HUES6 (cell line): ENCODE measurements around the gene HDGFL3.
"Not testable (repeated sequence)": the region's sequence is repeated elsewhere in the genome, so short reads cannot be mapped to it uniquely, and the experiment has no call there.

Experiments
- H3K27ac ChIP-seq: 2 replicates; pipeline ENCODE4 v1.7.0; 2013; ENCODE audit warnings: low read depth, mild to moderate bottlenecking, low read length, inconsistent platforms
- H3K27me3 ChIP-seq: 2 replicates; pipeline ENCODE4 v1.6.1; 2013; ENCODE audit warnings: low read length; ENCODE audit not compliant: control insufficient read depth, insufficient read depth
- H3K36me3 ChIP-seq: 2 replicates; pipeline ENCODE4 v1.6.1; 2013; ENCODE audit warnings: low read length; ENCODE audit not compliant: control insufficient read depth, insufficient read depth
- H3K4me1 ChIP-seq: 2 replicates; pipeline ENCODE4 v1.6.1; 2013; ENCODE audit warnings: low read length; ENCODE audit not compliant: control insufficient read depth, insufficient read depth
- H3K4me3 ChIP-seq: 2 replicates; pipeline ENCODE4 v1.5.1; 2013; ENCODE audit warnings: low read depth, low read length
- H3K9ac ChIP-seq: one replicate; pipeline ENCODE4 v1.6.1; 2013; ENCODE audit warnings: mild to moderate bottlenecking, low read length
- H3K9me3 ChIP-seq: 2 replicates; pipeline ENCODE4 v1.6.1; 2013; ENCODE audit warnings: low read depth, low read length; ENCODE audit not compliant: control insufficient read depth, insufficient read depth

HDGFL3 gene

DNA sequence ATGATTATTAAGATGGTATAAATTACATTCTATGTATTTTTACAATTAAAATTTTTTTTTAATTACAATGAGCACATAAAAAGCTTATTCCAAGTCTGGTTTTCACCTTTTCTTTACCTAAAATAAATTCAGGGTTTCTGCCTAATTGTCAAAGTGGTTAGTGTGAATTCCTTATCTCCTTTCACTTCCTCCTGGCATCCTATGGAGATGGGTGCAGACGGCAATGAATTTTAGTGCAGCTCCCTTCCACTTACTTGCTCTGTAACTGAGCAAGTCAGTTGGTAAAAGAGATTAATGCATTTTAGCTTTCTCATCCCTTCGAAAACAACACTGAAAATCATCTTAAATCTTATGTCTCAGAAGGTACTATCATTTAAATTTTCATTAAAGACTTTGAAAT, 13.1 kb downstream of the HDGFL3 start:
- no peaks in the 10 kb centered on the region for H3K36me3 ChIP-seq
- H3K4me3 ChIP-seq = no peak overlapping the region
- no peak overlapping the region for H3K27ac ChIP-seq
- no peaks in the 10 kb centered on the region for H3K27me3 ChIP-seq
- H3K9ac ChIP-seq = no peak overlapping the region
- H3K9me3 ChIP-seq = no peaks in the 10 kb centered on the region
- H3K4me1 ChIP-seq = peaks cover 32% of the 10 kb centered on the region

DNA sequence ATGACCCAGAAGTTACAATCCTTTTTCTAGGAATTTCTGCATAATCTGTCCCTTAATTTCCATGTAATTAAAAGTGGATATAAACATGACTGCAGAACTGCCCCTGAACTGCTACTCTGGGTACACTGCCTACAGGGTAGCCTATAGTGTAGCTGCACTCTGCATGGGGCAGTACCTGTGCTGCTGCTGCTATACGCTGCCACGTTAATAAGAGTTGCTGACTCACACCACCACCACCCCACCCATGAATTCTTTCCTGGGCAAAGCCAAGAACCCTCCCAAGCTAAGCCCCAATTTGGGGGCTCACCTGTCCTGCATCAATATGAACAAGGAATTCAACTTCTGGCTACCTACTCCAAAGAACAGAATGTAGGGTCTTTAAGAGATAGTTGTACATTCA, 13.9 kb downstream of the HDGFL3 start:
- Histone ChIP-seq H3K27ac (no peak overlapping the region), H3K4me3 (no peak overlapping the region), H3K9me3 (no peaks in the 10 kb centered on the region), H3K36me3 (no peaks in the 10 kb centered on the region), H3K9ac (no peak overlapping the region), H3K27me3 (no peaks in the 10 kb centered on the region), H3K4me1 (peaks cover 32% of the 10 kb centered on the region)

DNA sequence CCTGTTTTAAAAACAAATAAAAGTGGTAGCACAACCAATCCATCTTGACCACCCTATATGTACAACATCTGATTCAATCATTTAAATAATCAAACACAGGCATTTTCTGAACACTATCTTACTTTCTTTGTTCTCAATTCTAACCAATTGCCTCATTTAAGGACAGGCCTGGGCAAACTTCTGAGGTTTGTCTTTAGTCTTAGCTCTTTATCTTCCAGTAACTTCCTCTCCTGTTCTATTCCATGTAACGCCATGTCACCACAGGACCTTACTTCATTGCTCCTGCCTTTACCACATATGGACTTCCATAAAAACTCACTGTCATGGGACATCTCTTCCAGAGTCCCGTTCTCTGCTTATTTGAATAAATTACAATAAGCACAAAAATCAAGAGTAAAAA, 14.9 kb downstream of the HDGFL3 start:
- Histone ChIP-seq H3K9ac (no peak overlapping the region), H3K4me3 (no peak overlapping the region), H3K9me3 (no peaks in the 10 kb centered on the region), H3K27ac (peak overlapping the region; percentile 39; the same call in 1 of the 2 replicates), H3K4me1 (peaks cover 32% of the 10 kb centered on the region), H3K27me3 (no peaks in the 10 kb centered on the region), H3K36me3 (no peaks in the 10 kb centered on the region)

DNA sequence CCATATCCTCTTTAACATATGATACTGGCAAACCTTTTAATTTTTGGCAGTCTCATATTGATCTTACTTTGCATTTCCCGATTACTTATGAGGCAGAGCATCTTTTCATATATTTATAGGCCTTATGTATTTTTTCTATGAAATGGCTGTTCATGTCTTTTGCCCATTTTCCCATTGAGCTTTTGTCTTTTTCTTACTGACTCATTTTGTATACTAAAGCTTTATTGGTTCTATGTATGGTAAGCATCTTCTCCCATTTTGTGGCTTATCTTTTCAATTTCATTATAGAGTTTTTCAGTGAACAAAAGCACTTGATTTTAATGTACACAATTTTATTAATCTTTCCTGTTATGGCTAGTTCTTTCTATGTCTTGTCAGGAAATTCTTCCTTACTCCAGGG, 17.2 kb downstream of the HDGFL3 start:
- no peaks in the 10 kb centered on the region for H3K27me3 ChIP-seq
- H3K36me3 ChIP-seq = no peaks in the 10 kb centered on the region
- no peak overlapping the region for H3K27ac ChIP-seq
- H3K9me3 ChIP-seq = no peaks in the 10 kb centered on the region
- H3K9ac ChIP-seq = no peak overlapping the region
- no peak overlapping the region for H3K4me3 ChIP-seq
- H3K4me1 ChIP-seq = peaks cover 29% of the 10 kb centered on the region

DNA sequence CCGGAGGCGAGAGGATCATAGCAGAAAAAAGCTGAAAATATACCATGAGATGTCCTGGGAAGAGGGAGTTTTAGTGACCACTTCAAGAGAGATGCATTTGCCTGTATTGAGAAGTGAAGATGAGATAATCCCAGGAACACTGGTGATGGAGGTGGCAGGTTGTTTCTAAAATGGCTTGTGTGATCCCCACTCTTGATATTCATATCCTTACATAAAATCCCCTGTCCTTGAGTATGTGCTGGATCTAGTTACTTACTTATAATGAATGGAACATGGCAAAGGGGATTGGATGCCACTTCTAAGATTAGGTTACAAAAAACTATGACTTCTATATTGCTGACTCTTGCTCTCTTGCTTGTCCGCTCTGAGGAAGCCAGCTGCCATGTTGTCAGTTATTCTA, 22.1 kb downstream of the HDGFL3 start:
- no peaks in the 10 kb centered on the region for H3K36me3 ChIP-seq
- H3K27ac ChIP-seq = no peak overlapping the region
- no peaks in the 10 kb centered on the region for H3K9me3 ChIP-seq
- no peak overlapping the region for H3K9ac ChIP-seq
- H3K4me1 ChIP-seq = no peaks in the 10 kb centered on the region
- H3K4me3 ChIP-seq = no peak overlapping the region
- no peaks in the 10 kb centered on the region for H3K27me3 ChIP-seq

DNA sequence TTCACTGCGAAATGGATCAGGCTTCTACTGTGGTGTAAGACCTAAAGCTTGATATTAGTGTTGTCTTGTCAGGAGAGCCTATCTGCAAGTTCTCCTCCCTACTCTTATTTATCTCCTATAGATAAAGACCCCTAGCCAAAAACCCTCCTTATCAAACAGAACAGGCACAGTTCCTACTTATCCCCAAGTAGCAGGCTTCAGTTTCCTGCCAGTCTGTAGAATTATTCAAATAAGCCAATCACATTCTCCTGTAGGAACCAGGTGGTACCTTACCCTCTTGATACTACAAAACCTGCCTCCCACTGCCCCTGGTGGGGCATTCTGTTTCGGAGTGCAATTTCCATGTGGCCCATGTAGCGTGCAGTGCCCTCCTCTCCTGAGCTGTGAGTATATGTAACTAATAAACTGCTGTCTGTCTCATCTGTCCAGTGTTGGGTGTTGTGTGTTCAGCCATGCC, 28.7 kb downstream of the HDGFL3 start:
- Histone ChIP-seq H3K9me3 (no peaks in the 10 kb centered on the region), H3K9ac (no peak overlapping the region), H3K4me1 (peaks cover 9% of the 10 kb centered on the region), H3K4me3 (no peak overlapping the region), H3K27ac (no peak overlapping the region), H3K27me3 (no peaks in the 10 kb centered on the region), H3K36me3 (no peaks in the 10 kb centered on the region)

DNA sequence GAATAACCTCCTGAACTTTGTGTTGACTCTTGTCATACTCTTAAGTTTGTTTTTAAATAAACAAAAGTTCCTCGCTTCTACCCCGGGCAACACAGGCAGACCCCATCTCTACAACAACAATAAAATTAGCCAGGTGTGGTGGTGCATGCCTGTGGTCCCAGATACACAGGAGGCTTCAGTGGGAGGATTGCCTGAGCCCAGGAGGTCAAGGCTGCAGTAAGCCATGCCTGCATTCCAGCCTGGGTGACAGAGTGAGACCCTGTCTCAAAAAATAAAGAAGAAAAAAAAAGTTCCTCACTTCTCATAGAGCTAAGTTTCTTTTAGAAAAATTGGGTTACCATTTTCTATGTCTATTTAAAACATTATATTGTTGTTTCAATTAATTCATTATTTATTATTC, 29.2 kb downstream of the HDGFL3 start:
- no peaks in the 10 kb centered on the region for H3K27me3 ChIP-seq
- H3K4me3 ChIP-seq = no peak overlapping the region
- no peaks in the 10 kb centered on the region for H3K36me3 ChIP-seq
- no peak overlapping the region for H3K27ac ChIP-seq
- H3K4me1 ChIP-seq = peaks cover 9% of the 10 kb centered on the region
- no peaks in the 10 kb centered on the region for H3K9me3 ChIP-seq
- no peak overlapping the region for H3K9ac ChIP-seq

DNA sequence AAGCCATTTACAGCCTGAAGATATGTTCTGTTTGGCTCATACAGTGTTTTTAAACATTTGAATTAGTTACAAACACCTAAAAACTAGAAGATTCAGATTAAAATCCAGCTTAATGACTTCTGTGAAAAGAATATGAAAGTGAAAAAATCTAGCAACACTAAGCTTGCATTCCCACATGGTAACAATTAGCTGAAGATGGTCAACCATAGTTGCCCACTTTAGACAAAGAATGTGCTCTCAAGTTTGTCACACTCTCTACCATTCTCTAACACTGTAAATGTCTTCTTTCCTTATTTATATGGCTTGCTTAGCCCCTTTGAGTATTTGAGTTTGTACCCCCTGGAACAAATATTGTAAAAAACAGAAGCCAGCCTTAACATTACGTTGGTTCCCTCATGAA, 32.7 kb downstream of the HDGFL3 start:
- Histone ChIP-seq H3K27ac (no peak overlapping the region), H3K27me3 (no peaks in the 10 kb centered on the region), H3K4me3 (no peak overlapping the region), H3K36me3 (peaks cover 3% of the 10 kb centered on the region; the same call in 1 of the 2 replicates), H3K9ac (no peak overlapping the region), H3K4me1 (peaks cover 9% of the 10 kb centered on the region), H3K9me3 (peaks cover 2% of the 10 kb centered on the region; the same call in 1 of the 2 replicates)

DNA sequence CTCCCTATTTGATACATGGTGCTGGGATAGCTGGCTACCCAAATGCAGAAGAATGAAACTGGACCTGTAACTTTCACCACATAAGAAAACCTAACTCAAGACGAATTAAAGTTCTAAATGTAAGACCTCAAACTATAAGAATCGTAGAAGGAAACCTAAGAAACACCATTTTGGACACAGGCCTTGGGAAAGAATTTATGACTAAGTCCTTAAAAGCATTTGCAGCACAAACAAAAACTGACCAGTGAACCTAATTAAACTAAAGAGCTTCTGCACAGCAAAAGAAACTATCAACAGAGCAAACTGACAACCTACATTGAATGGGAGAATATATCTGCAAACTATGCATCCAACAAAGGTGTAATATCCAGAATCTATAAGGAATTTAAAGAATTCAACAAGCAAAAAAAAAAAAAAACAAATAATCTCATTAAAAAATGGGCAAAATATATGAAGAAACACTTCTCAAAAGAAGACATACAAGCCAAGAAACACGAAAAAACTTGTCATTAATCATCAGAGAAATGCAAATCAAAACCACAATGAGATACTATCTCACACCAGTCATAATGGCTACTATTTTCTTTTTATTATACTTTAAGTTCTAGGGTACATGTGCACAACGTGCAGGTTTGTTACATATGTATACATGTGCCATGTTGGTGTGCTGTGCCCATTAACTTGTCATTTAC, 37.0 kb downstream of the HDGFL3 start:
- no peak overlapping the region for H3K4me3 ChIP-seq
- H3K36me3 ChIP-seq = peaks cover 3% of the 10 kb centered on the region; the same call in 1 of the 2 replicates
- H3K27ac ChIP-seq = no peak overlapping the region
- H3K4me1 ChIP-seq = peaks cover 3% of the 10 kb centered on the region; the same call in 1 of the 2 replicates
- H3K9me3 ChIP-seq = peaks cover 15% of the 10 kb centered on the region; the same call in 1 of the 2 replicates
- H3K9ac ChIP-seq = no peak overlapping the region
- H3K27me3 ChIP-seq = no peaks in the 10 kb centered on the region

DNA sequence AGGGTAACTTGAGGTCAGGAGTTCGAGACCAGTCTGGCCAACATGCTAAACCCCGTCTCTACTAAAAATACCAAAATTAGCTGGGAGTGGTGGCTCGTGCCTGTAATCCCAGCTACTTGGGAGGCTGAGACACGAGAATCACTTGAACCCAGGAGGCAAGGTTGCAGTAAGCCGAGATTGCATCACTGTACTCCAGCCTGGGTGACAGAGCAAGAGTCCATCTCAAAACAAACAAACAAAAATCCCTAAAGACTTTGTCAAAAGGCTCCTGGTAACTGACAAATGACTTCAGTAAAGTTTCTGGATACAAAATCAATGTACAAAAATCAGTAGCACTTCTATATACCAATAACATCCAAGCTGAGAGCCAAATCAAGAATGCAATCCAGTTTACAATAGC, 38.0 kb downstream of the HDGFL3 start:
- not testable (repeated sequence) for H3K27ac ChIP-seq, H3K4me1 ChIP-seq, H3K9ac ChIP-seq, H3K4me3 ChIP-seq, H3K27me3 ChIP-seq, H3K36me3 ChIP-seq
- peaks cover 15% of the 10 kb centered on the region; the same call in 1 of the 2 replicates for H3K9me3 ChIP-seq

DNA sequence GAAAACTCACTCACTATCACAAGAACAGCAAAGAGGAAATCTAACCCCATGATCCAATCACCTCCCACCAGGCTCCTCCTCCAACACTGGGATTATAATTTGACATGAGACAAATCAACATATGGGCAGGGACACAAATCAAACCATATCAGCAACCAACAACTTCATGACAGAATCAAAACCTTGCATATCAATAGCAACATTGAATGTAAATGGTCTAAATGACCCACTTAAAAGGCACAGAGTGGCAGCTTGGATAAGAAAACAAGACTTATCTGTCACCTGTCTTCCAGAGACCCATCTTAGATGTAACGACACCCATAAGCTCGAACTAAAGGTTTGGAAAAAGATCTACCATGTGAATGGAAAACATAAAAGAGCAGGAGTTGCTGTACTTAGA, 40.8 kb downstream of the HDGFL3 start:
- Histone ChIP-seq H3K27ac (no peak overlapping the region), H3K4me1 (peaks cover 3% of the 10 kb centered on the region; the same call in 1 of the 2 replicates), H3K9me3 (peaks cover 15% of the 10 kb centered on the region; the same call in 1 of the 2 replicates), H3K4me3 (no peak overlapping the region), H3K9ac (no peak overlapping the region), H3K36me3 (peaks cover 5% of the 10 kb centered on the region), H3K27me3 (no peaks in the 10 kb centered on the region)
